GM12878 (cell line): Measurements from ENCODE around the gene SORCS2. TPM values are rescaled to one million over a fixed set of nuclear protein-coding genes. Genes with fewer than 3 reads are reported as not detected.

Experiments
- ATAC-seq: fragments of 200-7000 bp; cut with Tn5 transposase; 3 replicates; pipeline ENCODE4 v1.9.1; 2020; ENCODE audit warnings: mild to moderate bottlenecking, moderate library complexity
- BruUV-seq: library from RNA; stranded (reverse); fragments of 400-500 nt; replicated peaks from 2 replicates; lab custom pipeline; 2021; lab: Mats Ljungman, UMichigan
- CTCF ChIA-PET: fragments of 300-600 bp; sonication (Branson Sonifier 250); formaldehyde crosslinking; extraction: SDS; loops from one replicate; lab custom pipeline; 2021; ENCODE audit warnings: inconsistent platforms; lab: Yijun Ruan, JAX
- POLR2A ChIA-PET: fragments of 350-600 bp; formaldehyde crosslinking; extraction: SDS; loops from one replicate; lab custom pipeline; 2021; ENCODE audit warnings: inconsistent platforms; lab: Charles Lee
- RAD21 ChIA-PET: fragments of 300-600 bp; sonication (Branson Sonifier 250); formaldehyde crosslinking; loops from one replicate; lab custom pipeline; 2023; ENCODE audit warnings: antibody characterized with exemption; ENCODE audit not compliant: unreplicated experiment; lab: Charles Lee
- SMC1A ChIA-PET: fragments of 300-600 bp; sonication (Branson Sonifier 250); formaldehyde crosslinking; loops from one replicate; lab custom pipeline; 2023; ENCODE audit not compliant: unreplicated experiment, uncharacterized antibody; lab: Charles Lee
- DNase-seq: peaks from one replicate; pipeline ENCODE4 v3.0.0-alpha.2; 2011; ENCODE audit warnings: low read depth, low spot score
- FAIRE-seq: peaks from 3 replicates; lab custom pipeline; 2011; peaks lifted over from hg19 to GRCh38; lab: Jason Lieb, UNC
- H2AFZ ChIP-seq: 2 replicates; pipeline ENCODE4 v1.6.0; 2011; ENCODE audit warnings: low read depth, low read length, control low read depth; ENCODE audit not compliant: control insufficient read depth
- H3K27ac ChIP-seq: 2 replicates; pipeline ENCODE4 v1.5.1; 2011; ENCODE audit warnings: control low read depth; ENCODE audit not compliant: control insufficient read depth, insufficient read depth
- H3K27me3 ChIP-seq, 2 experiments: replicated peaks in 1 of 2; 2 replicates each; pipeline versions ENCODE4 v1.6.0 to v1.6.1; 2011; ENCODE audit warnings: low read length in 1 of 2; ENCODE audit not compliant: control insufficient read depth in 2 of 2, insufficient read depth in 2 of 2
- H3K36me3 ChIP-seq, 2 experiments: 2 replicates each; pipeline ENCODE4 v1.5.1; 2011; ENCODE audit warnings: low read length in 1 of 2; ENCODE audit not compliant: control insufficient read depth in 2 of 2, insufficient read depth in 2 of 2
- H3K4me1 ChIP-seq: 2 replicates; pipeline ENCODE4 v1.6.1; 2011; ENCODE audit warnings: mild to moderate bottlenecking, low read length, moderate library complexity, mixed read lengths; ENCODE audit not compliant: control insufficient read depth, insufficient read depth
- H3K4me2 ChIP-seq: 2 replicates; pipeline ENCODE4 v1.6.0; 2011; ENCODE audit warnings: control low read depth; ENCODE audit not compliant: control insufficient read depth, insufficient read depth
- H3K4me3 ChIP-seq: fragments of 200-600 bp; sonication (generic); 2 replicates; pipeline ENCODE4 v1.5.1; 2016
- H3K79me2 ChIP-seq: 2 replicates; pipeline ENCODE4 v1.6.0; 2011; ENCODE audit warnings: low read length; ENCODE audit not compliant: control insufficient read depth, insufficient read depth
- H3K9ac ChIP-seq: 2 replicates; pipeline ENCODE4 v1.8.0; 2011; ENCODE audit warnings: low read length, control low read depth, mixed read lengths; ENCODE audit not compliant: control insufficient read depth, insufficient read depth
- H3K9me3 ChIP-seq: replicated peaks from 3 replicates; pipeline ENCODE4 v1.5.1; 2011; ENCODE audit warnings: mild to moderate bottlenecking, low read length; ENCODE audit not compliant: control insufficient read depth, insufficient read depth
- H4K20me1 ChIP-seq: 2 replicates; pipeline ENCODE4 v1.6.0; 2011; ENCODE audit not compliant: control insufficient read depth, insufficient read depth
- EGR1 ChIP-seq, 2 experiments: IDR thresholded peaks; 1 replicate in 1 of 2; 2 replicates in 1 of 2; pipeline ENCODE4 v1.6.1; 2011 to 2012; ENCODE audit warnings: low read depth in 2 of 2, low read length in 2 of 2, borderline replicate concordance in 1 of 2, mild to moderate bottlenecking in 1 of 2, moderate library complexity in 1 of 2
- ESRRA ChIP-seq: IDR thresholded peaks from 2 replicates; pipeline ENCODE4 v1.6.1; 2012; ENCODE audit warnings: mild to moderate bottlenecking, low read length, improper control_type of control experiment
- ZNF217 ChIP-seq: fragments of 450-650 bp; IDR thresholded peaks from 2 replicates; pipeline ENCODE4 v1.6.1; 2017; ENCODE audit warnings: antibody characterized with exemption, mild to moderate bottlenecking
- WGBS: methylation state at CpG from one replicate; pipeline ENCODE4 v1.1.6; 2016; ENCODE audit warnings: low lambda C conversion rate; ENCODE audit not compliant: insufficient replicate concordance, insufficient coverage; ENCODE audit errors: missing lambda C conversion rate; 5-methylcytosine and 5-hydroxymethylcytosine counted together
- in situ Hi-C: fragments of 300-500 bp; cut with MboI; formaldehyde crosslinking; loops from 9 replicates; pipeline ENCODE4 v1.14.3; 2018; ENCODE audit warnings: mixed read lengths
- intact Hi-C: fragments of 100-400 bp; cut with micrococcal nuclease; formaldehyde crosslinking; loops from one replicate; pipeline ENCODE4 v1.14.2; 2022; ENCODE audit not compliant: unreplicated experiment
- polyA plus RNA-seq, 11 experiments: library from polyadenylated mRNA; depleted of rRNA in 4 of 11; unstranded in 6 of 11; stranded (reverse) in 5 of 11; fragments of >200 nt; fragmentation: Nextera tagmentation in 4 of 11; fragmentation: Illumina TruSeq in 1 of 11; extraction: Ambion mirVana in 4 of 11; extraction: Trizol in 1 of 11; gene quantifications; 1 replicate in 1 of 11; 2 replicates in 10 of 11; pipeline versions ENCODE4 v1.2.1 to v1.2.3, GENCODE V29; 2011 to 2016; ENCODE audit warnings: inconsistent platforms in 2 of 11, missing spikeins in 2 of 11, low read depth in 1 of 11
- total RNA-seq, 4 experiments: library from RNA; depleted of rRNA in 3 of 4; stranded (reverse); fragments of >200 nt in 3 of 4; fragmentation: Illumina TruSeq in 1 of 4; extraction: Trizol in 1 of 4; gene quantifications; 2 replicates each; pipeline versions ENCODE4 v1.2.1 to v1.2.3, GENCODE V29; 2013 to 2021
- TF ChIP-seq, protein P1 (sequence below): fragments of 450-650 bp; IDR thresholded peaks from 2 replicates; pipeline ENCODE4 v1.6.1; 2016; ENCODE audit warnings: mild to moderate bottlenecking, moderate library complexity, borderline replicate concordance
- TF ChIP-seq, protein P2 (sequence below), 3 experiments: IDR thresholded peaks in 2 of 3; conservative IDR thresholded peaks in 1 of 3; 2 replicates each; pipeline ENCODE4 v1.5.1; 2011; ENCODE audit warnings: low read depth in 3 of 3, low read length in 3 of 3, mild to moderate bottlenecking in 3 of 3, control low read depth in 2 of 3, moderate library complexity in 2 of 3, inconsistent platforms in 1 of 3, mixed read lengths in 1 of 3; ENCODE audit not compliant: control insufficient read depth in 2 of 3, insufficient read depth in 1 of 3; ENCODE audit errors: extremely low read depth in 1 of 3
- TF ChIP-seq, protein P3 (sequence below): IDR thresholded peaks from 2 replicates; pipeline ENCODE4 v1.6.1; 2012; ENCODE audit warnings: improper control_type of control experiment, low read depth, low read length; ENCODE audit not compliant: insufficient replicate concordance

The SORCS2 gene
- total and polyA plus RNA-seq, 10 of the 15 experiments (the other 5 are each of a cell fraction or from before 2014, with no cell fraction given): 0.01 to 0.15 (median 0.05) TPM; not detected in 5

DNA sequence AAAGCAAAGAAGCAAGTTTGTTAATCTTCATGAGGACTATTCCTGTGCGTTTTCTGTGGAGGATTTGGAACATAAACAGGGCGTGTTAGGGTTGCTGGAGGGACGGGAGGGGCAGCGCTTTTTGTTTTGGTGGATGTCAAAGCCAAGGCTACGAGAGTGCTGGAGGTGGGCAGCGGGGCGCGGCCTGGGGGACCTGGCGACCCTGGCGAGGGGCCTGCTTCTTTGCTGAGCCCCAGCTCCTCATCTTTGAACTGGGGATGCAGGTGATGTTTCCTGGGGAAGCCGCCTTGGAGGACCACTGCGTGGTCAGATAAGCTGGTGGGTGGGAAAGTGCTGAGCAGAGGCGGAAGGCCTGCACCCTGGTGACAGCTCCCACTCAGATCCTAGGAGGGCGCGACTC lies 55.2 kb downstream of the SORCS2 start (continued):
- TF ChIP-seq, protein P1, sequence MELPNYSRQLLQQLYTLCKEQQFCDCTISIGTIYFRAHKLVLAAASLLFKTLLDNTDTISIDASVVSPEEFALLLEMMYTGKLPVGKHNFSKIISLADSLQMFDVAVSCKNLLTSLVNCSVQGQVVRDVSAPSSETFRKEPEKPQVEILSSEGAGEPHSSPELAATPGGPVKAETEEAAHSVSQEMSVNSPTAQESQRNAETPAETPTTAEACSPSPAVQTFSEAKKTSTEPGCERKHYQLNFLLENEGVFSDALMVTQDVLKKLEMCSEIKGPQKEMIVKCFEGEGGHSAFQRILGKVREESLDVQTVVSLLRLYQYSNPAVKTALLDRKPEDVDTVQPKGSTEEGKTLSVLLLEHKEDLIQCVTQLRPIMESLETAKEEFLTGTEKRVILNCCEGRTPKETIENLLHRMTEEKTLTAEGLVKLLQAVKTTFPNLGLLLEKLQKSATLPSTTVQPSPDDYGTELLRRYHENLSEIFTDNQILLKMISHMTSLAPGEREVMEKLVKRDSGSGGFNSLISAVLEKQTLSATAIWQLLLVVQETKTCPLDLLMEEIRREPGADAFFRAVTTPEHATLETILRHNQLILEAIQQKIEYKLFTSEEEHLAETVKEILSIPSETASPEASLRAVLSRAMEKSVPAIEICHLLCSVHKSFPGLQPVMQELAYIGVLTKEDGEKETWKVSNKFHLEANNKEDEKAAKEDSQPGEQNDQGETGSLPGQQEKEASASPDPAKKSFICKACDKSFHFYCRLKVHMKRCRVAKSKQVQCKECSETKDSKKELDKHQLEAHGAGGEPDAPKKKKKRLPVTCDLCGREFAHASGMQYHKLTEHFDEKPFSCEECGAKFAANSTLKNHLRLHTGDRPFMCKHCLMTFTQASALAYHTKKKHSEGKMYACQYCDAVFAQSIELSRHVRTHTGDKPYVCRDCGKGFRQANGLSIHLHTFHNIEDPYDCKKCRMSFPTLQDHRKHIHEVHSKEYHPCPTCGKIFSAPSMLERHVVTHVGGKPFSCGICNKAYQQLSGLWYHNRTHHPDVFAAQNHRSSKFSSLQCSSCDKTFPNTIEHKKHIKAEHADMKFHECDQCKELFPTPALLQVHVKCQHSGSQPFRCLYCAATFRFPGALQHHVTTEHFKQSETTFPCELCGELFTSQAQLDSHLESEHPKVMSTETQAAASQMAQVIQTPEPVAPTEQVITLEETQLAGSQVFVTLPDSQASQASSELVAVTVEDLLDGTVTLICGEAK: no peak
- TF ChIP-seq, protein P2, sequence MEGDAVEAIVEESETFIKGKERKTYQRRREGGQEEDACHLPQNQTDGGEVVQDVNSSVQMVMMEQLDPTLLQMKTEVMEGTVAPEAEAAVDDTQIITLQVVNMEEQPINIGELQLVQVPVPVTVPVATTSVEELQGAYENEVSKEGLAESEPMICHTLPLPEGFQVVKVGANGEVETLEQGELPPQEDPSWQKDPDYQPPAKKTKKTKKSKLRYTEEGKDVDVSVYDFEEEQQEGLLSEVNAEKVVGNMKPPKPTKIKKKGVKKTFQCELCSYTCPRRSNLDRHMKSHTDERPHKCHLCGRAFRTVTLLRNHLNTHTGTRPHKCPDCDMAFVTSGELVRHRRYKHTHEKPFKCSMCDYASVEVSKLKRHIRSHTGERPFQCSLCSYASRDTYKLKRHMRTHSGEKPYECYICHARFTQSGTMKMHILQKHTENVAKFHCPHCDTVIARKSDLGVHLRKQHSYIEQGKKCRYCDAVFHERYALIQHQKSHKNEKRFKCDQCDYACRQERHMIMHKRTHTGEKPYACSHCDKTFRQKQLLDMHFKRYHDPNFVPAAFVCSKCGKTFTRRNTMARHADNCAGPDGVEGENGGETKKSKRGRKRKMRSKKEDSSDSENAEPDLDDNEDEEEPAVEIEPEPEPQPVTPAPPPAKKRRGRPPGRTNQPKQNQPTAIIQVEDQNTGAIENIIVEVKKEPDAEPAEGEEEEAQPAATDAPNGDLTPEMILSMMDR (IDR thresholded peaks at IDR 0.05 in 2 of 3, conservative IDR thresholded peaks at IDR 0.05 in 1 of 3; ENCODE audit: control insufficient read depth in 2 of 3, extremely low read depth in 1 of 3, insufficient read depth in 1 of 3, low read depth in 3 of 3, low read length in 3 of 3): no peak

DNA sequence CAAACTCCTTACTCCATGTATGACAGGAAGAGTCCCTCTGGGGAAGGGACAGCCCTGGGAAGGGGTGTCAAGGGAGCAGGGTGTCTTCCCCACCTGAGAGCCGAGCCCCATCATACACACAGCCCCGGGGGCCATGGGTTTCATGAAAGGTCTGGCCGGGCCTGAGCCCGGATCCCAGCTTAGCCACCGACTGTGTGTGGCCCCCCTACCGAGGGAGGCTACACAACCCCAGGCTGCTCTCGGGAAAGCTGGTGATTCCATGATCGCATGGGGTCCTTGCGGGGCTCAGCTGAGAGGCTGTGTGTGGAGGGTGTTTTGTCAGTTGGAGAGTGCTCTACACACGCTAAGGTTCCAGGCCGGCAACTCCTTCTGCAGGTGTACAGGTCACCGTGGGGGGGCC lies 55.6 kb downstream of the SORCS2 start:
- Histone ChIP-seq H4K20me1 (no peaks in the 10 kb centered on the region), H3K4me3 (no peak overlapping the region), H2AFZ (no peak overlapping the region), H3K9ac (no peak overlapping the region), H3K9me3 (no peaks in the 10 kb centered on the region; the same call in 2 of the 3 replicates), H3K27ac (no peak overlapping the region), H3K79me2 (no peaks in the 10 kb centered on the region), H3K4me2 (no peak overlapping the region), H3K4me1 (no peaks in the 10 kb centered on the region), H3K36me3 (no peaks in the 10 kb centered on the region), H3K27me3 (no peaks in the 10 kb centered on the region; a peak in 1 of 4 replicates)
- in situ Hi-C loops (no loop called here), intact Hi-C loops (no loop called here)
- RAD21 ChIA-PET: no interaction called here
- POLR2A ChIA-PET: no interaction called here
- FAIRE-seq: no peak
- BruUV-seq: no TSS peak
- no peak for DNase-seq
- WGBS: 25% methylated on average over 12 of the region's 12 CpGs
- ATAC-seq: no peak
- SMC1A ChIA-PET: no interaction called here
- CTCF ChIA-PET: no interaction called here
- TF ChIP-seq, protein P3, sequence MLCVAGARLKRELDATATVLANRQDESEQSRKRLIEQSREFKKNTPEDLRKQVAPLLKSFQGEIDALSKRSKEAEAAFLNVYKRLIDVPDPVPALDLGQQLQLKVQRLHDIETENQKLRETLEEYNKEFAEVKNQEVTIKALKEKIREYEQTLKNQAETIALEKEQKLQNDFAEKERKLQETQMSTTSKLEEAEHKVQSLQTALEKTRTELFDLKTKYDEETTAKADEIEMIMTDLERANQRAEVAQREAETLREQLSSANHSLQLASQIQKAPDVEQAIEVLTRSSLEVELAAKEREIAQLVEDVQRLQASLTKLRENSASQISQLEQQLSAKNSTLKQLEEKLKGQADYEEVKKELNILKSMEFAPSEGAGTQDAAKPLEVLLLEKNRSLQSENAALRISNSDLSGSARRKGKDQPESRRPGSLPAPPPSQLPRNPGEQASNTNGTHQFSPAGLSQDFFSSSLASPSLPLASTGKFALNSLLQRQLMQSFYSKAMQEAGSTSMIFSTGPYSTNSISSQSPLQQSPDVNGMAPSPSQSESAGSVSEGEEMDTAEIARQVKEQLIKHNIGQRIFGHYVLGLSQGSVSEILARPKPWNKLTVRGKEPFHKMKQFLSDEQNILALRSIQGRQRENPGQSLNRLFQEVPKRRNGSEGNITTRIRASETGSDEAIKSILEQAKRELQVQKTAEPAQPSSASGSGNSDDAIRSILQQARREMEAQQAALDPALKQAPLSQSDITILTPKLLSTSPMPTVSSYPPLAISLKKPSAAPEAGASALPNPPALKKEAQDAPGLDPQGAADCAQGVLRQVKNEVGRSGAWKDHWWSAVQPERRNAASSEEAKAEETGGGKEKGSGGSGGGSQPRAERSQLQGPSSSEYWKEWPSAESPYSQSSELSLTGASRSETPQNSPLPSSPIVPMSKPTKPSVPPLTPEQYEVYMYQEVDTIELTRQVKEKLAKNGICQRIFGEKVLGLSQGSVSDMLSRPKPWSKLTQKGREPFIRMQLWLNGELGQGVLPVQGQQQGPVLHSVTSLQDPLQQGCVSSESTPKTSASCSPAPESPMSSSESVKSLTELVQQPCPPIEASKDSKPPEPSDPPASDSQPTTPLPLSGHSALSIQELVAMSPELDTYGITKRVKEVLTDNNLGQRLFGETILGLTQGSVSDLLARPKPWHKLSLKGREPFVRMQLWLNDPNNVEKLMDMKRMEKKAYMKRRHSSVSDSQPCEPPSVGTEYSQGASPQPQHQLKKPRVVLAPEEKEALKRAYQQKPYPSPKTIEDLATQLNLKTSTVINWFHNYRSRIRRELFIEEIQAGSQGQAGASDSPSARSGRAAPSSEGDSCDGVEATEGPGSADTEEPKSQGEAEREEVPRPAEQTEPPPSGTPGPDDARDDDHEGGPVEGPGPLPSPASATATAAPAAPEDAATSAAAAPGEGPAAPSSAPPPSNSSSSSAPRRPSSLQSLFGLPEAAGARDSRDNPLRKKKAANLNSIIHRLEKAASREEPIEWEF: no peak
- TF ChIP-seq ESRRA: no peak
- TF ChIP-seq EGR1 (IDR thresholded peaks at IDR 0.05; ENCODE audit: borderline replicate concordance in 1 of 2, low read depth in 2 of 2, low read length in 2 of 2): no peak
- TF ChIP-seq ZNF217: no peak
